HepG2 (cell line): ENCODE data around the gene FOXS1. TPM values are rescaled to one million over a fixed set of nuclear protein-coding genes. Genes with fewer than 3 reads are reported as not detected.

Experiments
- ARHGAP35 ChIP-seq: sonication (generic); formaldehyde crosslinking; IDR thresholded peaks from 2 replicates; pipeline ENCODE4 v1.9.0; 2022; ENCODE audit warnings: mild to moderate bottlenecking, inconsistent platforms, moderate library complexity, missing genetic modification reagents, borderline replicate concordance
- KLF6 ChIP-seq: IDR thresholded peaks from 2 replicates; pipeline ENCODE4 v1.8.0; 2016; ENCODE audit warnings: missing biosample characterization, missing genetic modification reagents
- MBD4 ChIP-seq: IDR thresholded peaks from 2 replicates; pipeline ENCODE4 v1.6.1; 2012; ENCODE audit warnings: low read length, inconsistent platforms, borderline replicate concordance
- NCOA2 ChIP-seq: sonication (generic); formaldehyde crosslinking; IDR thresholded peaks from 2 replicates; pipeline ENCODE4 v1.8.0; 2022; ENCODE audit warnings: inconsistent platforms
- PRMT3 ChIP-seq: sonication (generic); formaldehyde crosslinking; IDR thresholded peaks from 2 replicates; pipeline ENCODE4 v1.8.1; 2022; ENCODE audit warnings: low read depth, mild to moderate bottlenecking, moderate library complexity, missing genetic modification reagents, borderline replicate concordance
- SOX6 ChIP-seq, 2 experiments: fragments of 450-650 bp in 1 of 2; sonication (generic) in 1 of 2; formaldehyde crosslinking in 1 of 2; IDR thresholded peaks; 2 replicates each; pipeline versions ENCODE4 v1.4.0 to v1.6.1; 2017 to 2020; ENCODE audit warnings: antibody characterized with exemption in 1 of 2, mild to moderate bottlenecking in 1 of 2, missing genetic modification reagents in 1 of 2
- TBP ChIP-seq: sonication (generic); formaldehyde crosslinking; IDR thresholded peaks from 2 replicates; pipeline ENCODE4 v1.5.0; 2020; ENCODE audit warnings: missing genetic modification reagents
- ZBTB7A ChIP-seq: sonication (generic); formaldehyde crosslinking; IDR thresholded peaks from 2 replicates; pipeline ENCODE4 v1.8.0; 2022; ENCODE audit warnings: mild to moderate bottlenecking, missing genetic modification reagents
- ZNF121 ChIP-seq: sonication (generic); formaldehyde crosslinking; IDR thresholded peaks from 2 replicates; pipeline ENCODE4 v1.5.0; 2020; ENCODE audit warnings: mild to moderate bottlenecking, missing genetic modification reagents
- ZNF44 ChIP-seq: sonication (generic); formaldehyde crosslinking; IDR thresholded peaks from 2 replicates; pipeline ENCODE4 v1.5.1; 2020; ENCODE audit warnings: mild to moderate bottlenecking, missing genetic modification reagents
- polyA plus RNA-seq, 8 experiments: library from polyadenylated mRNA; depleted of rRNA in 3 of 8; stranded (reverse) in 7 of 8; unstranded in 1 of 8; fragments of >200 nt; fragmentation: Illumina TruSeq in 4 of 8; extraction: Trizol in 4 of 8; gene quantifications; 2 replicates each; pipeline versions ENCODE4 v1.2.1 to v1.2.3, GENCODE V29; 2011 to 2016; ENCODE audit warnings: low read depth in 4 of 8, missing spikeins in 1 of 8, mixed read lengths in 1 of 8; ENCODE audit not compliant: insufficient read depth in 1 of 8
- total RNA-seq, 5 experiments: library from RNA; depleted of rRNA; stranded (reverse); fragments of >200 nt; fragmentation: Illumina TruSeq; extraction: Trizol; gene quantifications; 2 replicates each; pipeline ENCODE4 v1.2.3, GENCODE V29; 2016; ENCODE audit warnings: low read depth in 1 of 5
- TF ChIP-seq, protein P1 (sequence below): sonication (generic); formaldehyde crosslinking; conservative IDR thresholded peaks from 2 replicates; pipeline ENCODE4 v1.4.0; 2020; ENCODE audit warnings: mild to moderate bottlenecking, missing genetic modification reagents, moderate library complexity
- TF ChIP-seq, protein P2 (sequence below): sonication (generic); formaldehyde crosslinking; IDR thresholded peaks from one replicate; pipeline ENCODE4 v1.5.1; 2020; ENCODE audit warnings: mild to moderate bottlenecking, missing genetic modification reagents; ENCODE audit errors: not compliant biosample characterization

FOXS1 gene
- total and polyA plus RNA-seq, 2 of the 13 experiments (the other 11 are each of a cell fraction or from before 2014, with no cell fraction given) = not detected

DNA sequence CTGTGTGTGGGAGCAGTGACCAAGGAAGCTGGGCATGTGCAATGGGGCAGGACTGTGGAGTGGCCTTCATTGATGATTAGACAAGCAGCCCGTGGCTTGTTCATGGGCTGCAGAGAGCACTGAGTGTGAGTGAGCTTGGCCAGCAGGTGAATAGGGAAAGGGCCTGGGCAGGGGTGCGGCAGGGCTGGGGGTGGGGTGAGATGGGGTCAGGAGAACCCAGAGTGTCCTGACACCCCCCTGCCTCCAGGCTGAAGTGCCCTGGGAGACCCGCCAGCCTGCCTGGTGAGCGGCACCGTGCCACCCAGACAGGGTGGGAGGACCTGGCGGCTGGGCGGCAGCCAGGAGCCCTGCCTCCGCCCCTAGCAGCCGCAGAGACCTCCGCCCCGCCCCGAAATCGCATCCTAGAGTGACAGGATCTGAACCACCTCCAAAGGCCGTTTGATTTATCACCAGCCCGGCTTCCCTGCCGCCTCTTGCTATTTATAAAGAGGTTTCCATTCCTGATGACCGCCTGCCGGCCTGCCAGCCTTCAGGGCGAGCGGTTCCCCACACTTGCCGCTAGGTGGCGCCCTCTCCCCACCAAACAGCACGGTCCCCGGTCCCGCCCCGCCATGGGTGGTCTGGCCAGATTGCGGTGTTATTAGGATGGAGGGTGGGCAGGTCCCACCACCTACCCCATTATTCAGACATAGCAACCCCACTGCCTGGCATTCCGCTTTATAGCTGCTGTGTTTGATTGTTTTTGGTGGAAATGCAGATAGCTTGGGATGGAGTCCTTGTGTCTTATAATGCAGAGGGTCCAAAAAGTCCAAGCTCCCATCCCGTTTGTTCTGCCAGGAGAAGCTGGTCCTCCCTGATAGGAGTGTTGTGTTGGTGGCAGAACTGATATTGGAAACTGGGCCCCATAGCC is 22.7 kb downstream of the FOXS1 start (continued):
- TF ChIP-seq, protein P1, sequence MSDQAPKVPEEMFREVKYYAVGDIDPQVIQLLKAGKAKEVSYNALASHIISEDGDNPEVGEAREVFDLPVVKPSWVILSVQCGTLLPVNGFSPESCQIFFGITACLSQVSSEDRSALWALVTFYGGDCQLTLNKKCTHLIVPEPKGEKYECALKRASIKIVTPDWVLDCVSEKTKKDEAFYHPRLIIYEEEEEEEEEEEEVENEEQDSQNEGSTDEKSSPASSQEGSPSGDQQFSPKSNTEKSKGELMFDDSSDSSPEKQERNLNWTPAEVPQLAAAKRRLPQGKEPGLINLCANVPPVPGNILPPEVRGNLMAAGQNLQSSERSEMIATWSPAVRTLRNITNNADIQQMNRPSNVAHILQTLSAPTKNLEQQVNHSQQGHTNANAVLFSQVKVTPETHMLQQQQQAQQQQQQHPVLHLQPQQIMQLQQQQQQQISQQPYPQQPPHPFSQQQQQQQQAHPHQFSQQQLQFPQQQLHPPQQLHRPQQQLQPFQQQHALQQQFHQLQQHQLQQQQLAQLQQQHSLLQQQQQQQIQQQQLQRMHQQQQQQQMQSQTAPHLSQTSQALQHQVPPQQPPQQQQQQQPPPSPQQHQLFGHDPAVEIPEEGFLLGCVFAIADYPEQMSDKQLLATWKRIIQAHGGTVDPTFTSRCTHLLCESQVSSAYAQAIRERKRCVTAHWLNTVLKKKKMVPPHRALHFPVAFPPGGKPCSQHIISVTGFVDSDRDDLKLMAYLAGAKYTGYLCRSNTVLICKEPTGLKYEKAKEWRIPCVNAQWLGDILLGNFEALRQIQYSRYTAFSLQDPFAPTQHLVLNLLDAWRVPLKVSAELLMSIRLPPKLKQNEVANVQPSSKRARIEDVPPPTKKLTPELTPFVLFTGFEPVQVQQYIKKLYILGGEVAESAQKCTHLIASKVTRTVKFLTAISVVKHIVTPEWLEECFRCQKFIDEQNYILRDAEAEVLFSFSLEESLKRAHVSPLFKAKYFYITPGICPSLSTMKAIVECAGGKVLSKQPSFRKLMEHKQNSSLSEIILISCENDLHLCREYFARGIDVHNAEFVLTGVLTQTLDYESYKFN (CRISPR knock-in tag) = no peak
- TF ChIP-seq PRMT3 (CRISPR knock-in tag) = no peak
- TF ChIP-seq NCOA2 = no peak
- TF ChIP-seq, protein P2, sequence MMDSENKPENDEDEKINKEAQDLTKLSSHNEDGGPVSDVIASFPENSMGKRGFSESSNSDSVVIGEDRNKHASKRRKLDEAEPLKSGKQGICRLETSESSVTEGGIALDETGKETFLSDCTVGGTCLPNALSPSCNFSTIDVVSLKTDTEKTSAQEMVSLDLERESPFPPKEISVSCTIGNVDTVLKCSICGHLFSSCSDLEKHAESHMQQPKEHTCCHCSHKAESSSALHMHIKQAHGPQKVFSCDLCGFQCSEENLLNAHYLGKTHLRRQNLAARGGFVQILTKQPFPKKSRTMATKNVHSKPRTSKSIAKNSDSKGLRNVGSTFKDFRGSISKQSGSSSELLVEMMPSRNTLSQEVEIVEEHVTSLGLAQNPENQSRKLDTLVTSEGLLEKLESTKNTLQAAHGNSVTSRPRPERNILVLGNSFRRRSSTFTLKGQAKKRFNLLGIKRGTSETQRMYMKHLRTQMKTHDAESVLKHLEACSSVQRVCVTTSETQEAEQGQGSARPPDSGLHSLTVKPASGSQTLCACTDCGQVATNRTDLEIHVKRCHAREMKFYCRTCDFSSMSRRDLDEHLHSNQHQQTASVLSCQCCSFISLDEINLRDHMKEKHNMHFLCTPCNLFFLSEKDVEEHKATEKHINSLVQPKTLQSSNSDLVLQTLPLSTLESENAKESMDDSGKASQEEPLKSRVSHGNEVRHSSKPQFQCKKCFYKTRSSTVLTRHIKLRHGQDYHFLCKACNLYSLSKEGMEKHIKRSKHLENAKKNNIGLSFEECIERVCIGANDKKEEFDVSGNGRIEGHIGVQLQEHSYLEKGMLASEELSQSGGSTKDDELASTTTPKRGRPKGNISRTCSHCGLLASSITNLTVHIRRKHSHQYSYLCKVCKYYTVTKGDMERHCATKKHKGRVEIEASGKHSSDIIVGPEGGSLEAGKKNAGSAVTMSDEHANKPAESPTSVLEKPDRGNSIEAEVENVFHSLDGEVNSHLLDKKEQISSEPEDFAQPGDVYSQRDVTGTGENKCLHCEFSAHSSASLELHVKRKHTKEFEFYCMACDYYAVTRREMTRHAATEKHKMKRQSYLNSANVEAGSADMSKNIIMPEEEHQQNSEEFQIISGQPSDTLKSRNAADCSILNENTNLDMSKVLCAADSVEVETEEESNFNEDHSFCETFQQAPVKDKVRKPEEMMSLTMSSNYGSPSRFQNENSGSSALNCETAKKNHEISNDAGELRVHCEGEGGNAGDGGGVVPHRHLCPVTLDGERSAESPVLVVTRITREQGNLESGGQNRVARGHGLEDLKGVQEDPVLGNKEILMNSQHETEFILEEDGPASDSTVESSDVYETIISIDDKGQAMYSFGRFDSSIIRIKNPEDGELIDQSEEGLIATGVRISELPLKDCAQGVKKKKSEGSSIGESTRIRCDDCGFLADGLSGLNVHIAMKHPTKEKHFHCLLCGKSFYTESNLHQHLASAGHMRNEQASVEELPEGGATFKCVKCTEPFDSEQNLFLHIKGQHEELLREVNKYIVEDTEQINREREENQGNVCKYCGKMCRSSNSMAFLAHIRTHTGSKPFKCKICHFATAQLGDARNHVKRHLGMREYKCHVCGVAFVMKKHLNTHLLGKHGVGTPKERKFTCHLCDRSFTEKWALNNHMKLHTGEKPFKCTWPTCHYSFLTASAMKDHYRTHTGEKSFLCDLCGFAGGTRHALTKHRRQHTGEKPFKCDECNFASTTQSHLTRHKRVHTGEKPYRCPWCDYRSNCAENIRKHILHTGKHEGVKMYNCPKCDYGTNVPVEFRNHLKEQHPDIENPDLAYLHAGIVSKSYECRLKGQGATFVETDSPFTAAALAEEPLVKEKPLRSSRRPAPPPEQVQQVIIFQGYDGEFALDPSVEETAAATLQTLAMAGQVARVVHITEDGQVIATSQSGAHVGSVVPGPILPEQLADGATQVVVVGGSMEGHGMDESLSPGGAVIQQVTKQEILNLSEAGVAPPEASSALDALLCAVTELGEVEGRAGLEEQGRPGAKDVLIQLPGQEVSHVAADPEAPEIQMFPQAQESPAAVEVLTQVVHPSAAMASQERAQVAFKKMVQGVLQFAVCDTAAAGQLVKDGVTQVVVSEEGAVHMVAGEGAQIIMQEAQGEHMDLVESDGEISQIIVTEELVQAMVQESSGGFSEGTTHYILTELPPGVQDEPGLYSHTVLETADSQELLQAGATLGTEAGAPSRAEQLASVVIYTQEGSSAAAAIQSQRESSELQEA (CRISPR knock-in tag) = no peak
- TF ChIP-seq ARHGAP35 = no peak
- TF ChIP-seq ZNF44 (CRISPR knock-in tag) = no peak
- TF ChIP-seq SOX6 (IDR thresholded peaks at IDR 0.05) = no peak
- peak; percentile 38; the same call in 1 of the 2 replicates for TF ChIP-seq SOX6 (CRISPR knock-in tag; IDR thresholded peaks at IDR 0.05)
- no peak; the same call in 1 of the 2 replicates for TF ChIP-seq ZBTB7A (CRISPR knock-in tag)
- no peak for TF ChIP-seq TBP (CRISPR knock-in tag)
- TF ChIP-seq MBD4 = no peak
- no peak for TF ChIP-seq ZNF121 (CRISPR knock-in tag)
- TF ChIP-seq KLF6 = peak; percentile 62; the same call in 1 of the 2 replicates
